ENCODE measurements around the gene REPS1.
"Not testable (repeated sequence)": the region's sequence is repeated elsewhere in the genome, so short reads cannot be mapped to it uniquely, and the experiment has no call there.

Gene REPS1

GRCh38 chr6:138999949-139000725 is 12.1 kb upstream of the REPS1 start:
- no peak for DNase-seq

- no peak for DNase-seq
Measured at GRCh38 chr6:138997136-138997535, 9.1 kb upstream of the REPS1 start.

GRCh38 chr6:138996524-138996923 is 8.5 kb upstream of the REPS1 start:
- no peak for DNase-seq

GRCh38 chr6:138993410-138993809 is 5.4 kb upstream of the REPS1 start:
- DNase-seq, result not testable (repeated sequence)

GRCh38 chr6:138992965-138993364 is 4.9 kb upstream of the REPS1 start:
- not testable (repeated sequence) for DNase-seq

- DNase-seq, result no peak
Measured at GRCh38 chr6:138991206-138991605, 3.2 kb upstream of the REPS1 start.

- DNase-seq, result no peak
Measured at GRCh38 chr6:138989098-138989983, 1.3 kb upstream of the REPS1 start.

- no peak for DNase-seq
Measured at GRCh38 chr6:138988469-138988834, 399 bp upstream of the REPS1 start.

GRCh38 chr6:138987080-138987642 is 892 bp downstream of the REPS1 start:
- no peak for DNase-seq

GRCh38 chr6:138986578-138986977 is 1.5 kb downstream of the REPS1 start:
- DNase-seq, result no peak

GRCh38 chr6:138981416-138981815 is 6.6 kb downstream of the REPS1 start:
- DNase-seq, result no peak

- DNase-seq, result no peak
Measured at GRCh38 chr6:138979813-138980668, 8.0 kb downstream of the REPS1 start.

- no peak for DNase-seq
Measured at GRCh38 chr6:138979365-138979764, 8.7 kb downstream of the REPS1 start.

- no peak for DNase-seq
Measured at GRCh38 chr6:138978229-138978628, 9.8 kb downstream of the REPS1 start.

GRCh38 chr6:138977646-138978167 is 10.3 kb downstream of the REPS1 start:
- DNase-seq, result no peak

- DNase-seq, result no peak
Measured at GRCh38 chr6:138977242-138977641, 10.8 kb downstream of the REPS1 start.

GRCh38 chr6:138975815-138976214 is 12.2 kb downstream of the REPS1 start:
- DNase-seq, result no peak

- no peak for DNase-seq
Measured at GRCh38 chr6:138973466-138974153, 14.4 kb downstream of the REPS1 start.

- DNase-seq, result no peak
Measured at GRCh38 chr6:138972226-138972665, 15.8 kb downstream of the REPS1 start.

- no peak for DNase-seq
Measured at GRCh38 chr6:138971601-138972000, 16.5 kb downstream of the REPS1 start.

GRCh38 chr6:138970856-138971425 is 17.1 kb downstream of the REPS1 start:
- no peak for DNase-seq
